Keratinocyte (primary cell): ENCODE measurements around the gene SYNM. TPM values are rescaled to one million over a fixed set of nuclear protein-coding genes. Genes with fewer than 3 reads are reported as not detected.

ENCODE experiments used
- DNase-seq: peaks from one replicate; pipeline ENCODE4 v3.0.0-alpha.2; 2011; ENCODE audit warnings: low read depth, missing footprints, low spot score
- FAIRE-seq: peaks from 2 replicates; lab custom pipeline; 2011; peaks lifted over from hg19 to GRCh38; lab: Jason Lieb, UNC
- H2AFZ ChIP-seq: 2 replicates; pipeline ENCODE4 v1.6.0; 2012; ENCODE audit warnings: low read length, control low read depth, inconsistent platforms; ENCODE audit not compliant: control insufficient read depth
- H3K27ac ChIP-seq: 2 replicates; pipeline ENCODE4 v1.5.1; 2011; ENCODE audit warnings: low read length; ENCODE audit not compliant: control insufficient read depth, insufficient read depth
- H3K27me3 ChIP-seq: 3 replicates; pipeline ENCODE4 v1.6.0; 2011; ENCODE audit warnings: low read length; ENCODE audit not compliant: control insufficient read depth, insufficient read depth; ENCODE audit errors: extremely low read depth
- H3K36me3 ChIP-seq, 2 experiments: 2 replicates in 1 of 2; 3 replicates in 1 of 2; pipeline ENCODE4 v1.5.1; 2011; ENCODE audit warnings: low read length in 2 of 2, mild to moderate bottlenecking in 1 of 2; ENCODE audit not compliant: control insufficient read depth in 2 of 2, insufficient read depth in 2 of 2; ENCODE audit errors: extremely low read depth in 1 of 2
- H3K4me1 ChIP-seq: 3 replicates; pipeline ENCODE4 v1.5.1; 2011; ENCODE audit warnings: low read length; ENCODE audit not compliant: control insufficient read depth, insufficient read depth; ENCODE audit errors: extremely low read depth
- H3K4me2 ChIP-seq: 3 replicates; pipeline ENCODE4 v1.6.0; 2011; ENCODE audit warnings: low read depth, low read length; ENCODE audit not compliant: control insufficient read depth, insufficient read depth; ENCODE audit errors: extremely low read depth
- H3K4me3 ChIP-seq, 3 experiments: fragments of 200-600 bp in 1 of 3; sonication (generic) in 1 of 3; 2 replicates in 2 of 3; 3 replicates in 1 of 3; pipeline ENCODE4 v1.5.1; 2011 to 2016; ENCODE audit warnings: low read length in 3 of 3, mild to moderate bottlenecking in 3 of 3, control low read depth in 2 of 3, inconsistent platforms in 1 of 3, low read depth in 1 of 3, mixed read lengths in 1 of 3, mixed run types in 1 of 3, moderate library complexity in 1 of 3; ENCODE audit not compliant: control insufficient read depth in 2 of 3, insufficient read depth in 2 of 3; ENCODE audit errors: extremely low read depth in 1 of 3
- H3K79me2 ChIP-seq: 2 replicates; pipeline ENCODE4 v1.6.0; 2012; ENCODE audit warnings: low read length; ENCODE audit not compliant: control insufficient read depth, insufficient read depth
- H3K9ac ChIP-seq: 3 replicates; pipeline ENCODE4 v1.6.0; 2011; ENCODE audit warnings: low read length; ENCODE audit not compliant: control insufficient read depth, insufficient read depth; ENCODE audit errors: extremely low read depth
- H3K9me1 ChIP-seq: 3 replicates; pipeline ENCODE4 v1.6.0; 2011; ENCODE audit warnings: low read length; ENCODE audit not compliant: control insufficient read depth, insufficient read depth; ENCODE audit errors: extremely low read depth
- H3K9me3 ChIP-seq: 2 replicates; pipeline ENCODE4 v1.5.1; 2012; ENCODE audit warnings: low read depth, low read length; ENCODE audit not compliant: control insufficient read depth
- H4K20me1 ChIP-seq: 3 replicates; pipeline ENCODE4 v1.6.0; 2011; ENCODE audit warnings: low read length; ENCODE audit not compliant: control insufficient read depth, insufficient read depth; ENCODE audit errors: extremely low read depth
- CTCF ChIP-seq, 3 experiments: IDR thresholded peaks in 1 of 3; conservative IDR thresholded peaks in 1 of 3; optimal IDR thresholded peaks in 1 of 3; 2 replicates in 2 of 3; 3 replicates in 1 of 3; pipeline versions ENCODE3 to v1.5.1; 2011; ENCODE audit warnings: low read length in 3 of 3, mild to moderate bottlenecking in 3 of 3, moderate library complexity in 2 of 3, control low read depth in 1 of 3, inconsistent platforms in 1 of 3; ENCODE audit not compliant: insufficient read depth in 2 of 3; ENCODE audit errors: extremely low read depth in 1 of 3
- EZH2 ChIP-seq: IDR thresholded peaks from one replicate; pipeline ENCODE4 v1.6.1; 2012; ENCODE audit warnings: inconsistent platforms, mild to moderate bottlenecking, low read length, moderate library complexity
- dilution Hi-C: fragments of 300-500 bp; cut with MboI; formaldehyde crosslinking; loops from one replicate; pipeline ENCODE4 v1.7.0; 2020; ENCODE audit warnings: low sequenced_read_pairs; ENCODE audit not compliant: extremely low pct_ligation_motif_present
- polyA plus RNA-seq, 5 experiments: library from polyadenylated mRNA; depleted of rRNA in 3 of 5; stranded (reverse) in 3 of 5; stranded (forward) in 1 of 5; unstranded in 1 of 5; fragments of >200 nt; gene quantifications; 1 replicate in 1 of 5; 2 replicates in 3 of 5; 3 replicates in 1 of 5; pipeline versions ENCODE4 v1.2.1 to v1.2.3, GENCODE V29; 2011 to 2012; ENCODE audit warnings: missing spikeins in 2 of 5, low read depth in 1 of 5, low replicate concordance in 1 of 5

The SYNM gene
- polyA plus RNA-seq, 1 donor (not counting 4 experiments of a cell fraction or from before 2014, with no cell fraction given): 0.09 TPM

GRCh38 chr15:99106417-99107220 is 1.7 kb downstream of the SYNM start:
- peak overlapping the region; percentile 41 for H3K4me2 ChIP-seq
- no peak overlapping the region for H2AFZ ChIP-seq
- H3K79me2 ChIP-seq: no peaks in the 10 kb centered on the region
- TF ChIP-seq CTCF (optimal IDR thresholded peaks at IDR 0.05 in 1 of 3, IDR thresholded peaks at IDR 0.05 in 1 of 3, conservative IDR thresholded peaks at IDR 0.05 in 1 of 3; ENCODE audit: extremely low read depth in 1 of 3, insufficient read depth in 2 of 3, low read length in 3 of 3) (no peak), EZH2 (no peak)
- no peak for DNase-seq
- no peaks in the 10 kb centered on the region for H3K9me3 ChIP-seq
- no peak for FAIRE-seq
- no peaks in the 10 kb centered on the region for H3K36me3 ChIP-seq
- no peaks in the 10 kb centered on the region for H3K4me1 ChIP-seq
- H3K4me3 ChIP-seq: no peak overlapping the region
- dilution Hi-C loops: no loop called here
- no peak overlapping the region for H3K27ac ChIP-seq
- H3K9me1 ChIP-seq: no peaks in the 10 kb centered on the region
- peaks cover 47% of the 10 kb centered on the region for H3K27me3 ChIP-seq
- no peak overlapping the region for H3K9ac ChIP-seq
- H4K20me1 ChIP-seq: no peaks in the 10 kb centered on the region

- no peak overlapping the region for H3K4me3 ChIP-seq
- no peaks in the 10 kb centered on the region for H3K36me3 ChIP-seq
- H3K27ac ChIP-seq: no peak overlapping the region
- dilution Hi-C loops: no loop called here
- no peak overlapping the region for H3K4me2 ChIP-seq
- no peak overlapping the region for H2AFZ ChIP-seq
- DNase-seq (no peak), FAIRE-seq (no peak)
- H4K20me1 ChIP-seq: no peaks in the 10 kb centered on the region
- H3K27me3 ChIP-seq: peaks cover 30% of the 10 kb centered on the region
- H3K9me1 ChIP-seq: no peaks in the 10 kb centered on the region
- H3K9me3 ChIP-seq: no peaks in the 10 kb centered on the region
- H3K9ac ChIP-seq: no peak overlapping the region
- no peaks in the 10 kb centered on the region for H3K79me2 ChIP-seq
- H3K4me1 ChIP-seq: no peaks in the 10 kb centered on the region
- no peak for TF ChIP-seq CTCF (optimal IDR thresholded peaks at IDR 0.05 in 1 of 3, IDR thresholded peaks at IDR 0.05 in 1 of 3, conservative IDR thresholded peaks at IDR 0.05 in 1 of 3; ENCODE audit: extremely low read depth in 1 of 3, insufficient read depth in 2 of 3, low read length in 3 of 3)
- TF ChIP-seq EZH2: no peak
Observed at GRCh38 chr15:99108993-99109392, 4.1 kb downstream of the SYNM start.
